Lower leg skin (tissue), 4 donors: ENCODE results near the gene SHD. TPM values are rescaled to one million over a fixed set of nuclear protein-coding genes. Genes with fewer than 3 reads are reported as not detected.

ENCODE experiments used
- DNase-seq, 2 donors: peaks; one replicate each; pipeline ENCODE4 v3.0.0-alpha.2; 2019; ENCODE audit warnings: low spot score in 2 of 2
- H3K4me3 ChIP-seq: fragments of 200-600 bp; sonication (generic); 2 replicates; pipeline ENCODE4 v1.5.1; 2017; ENCODE audit warnings: mild to moderate bottlenecking, low read depth; ENCODE audit not compliant: poor library complexity, severe bottlenecking
- CTCF ChIP-seq, 3 donors: fragments of 450-650 bp; IDR thresholded peaks; one replicate each; pipeline ENCODE4 v1.5.1; 2016; ENCODE audit warnings: antibody characterized with exemption in 3 of 3, mild to moderate bottlenecking in 3 of 3, moderate library complexity in 2 of 3
- POLR2A ChIP-seq, 2 donors: fragments of 450-650 bp; IDR thresholded peaks; one replicate each; pipeline ENCODE4 v1.6.1; 2016 to 2017; ENCODE audit warnings: antibody characterized with exemption in 2 of 2, mild to moderate bottlenecking in 1 of 2, moderate library complexity in 1 of 2
- WGBS, 2 donors: methylation state at CpG; one replicate each; pipeline ENCODE4 v1.1.5; 2018; 5-methylcytosine and 5-hydroxymethylcytosine counted together
- intact Hi-C: fragments of 100-400 bp; cut with DNase I; formaldehyde crosslinking; loops from one replicate; pipeline ENCODE4 v1.15.0; 2023; ENCODE audit warnings: low total_unique reads
- total RNA-seq, 4 donors: library from RNA; depleted of rRNA; stranded (reverse); fragments of >200 nt; gene quantifications; one replicate each; pipeline ENCODE4 v1.1.0, GENCODE V29; 2016

The SHD gene
- total RNA-seq, 4 donors from 2014 or later = not detected

DNA sequence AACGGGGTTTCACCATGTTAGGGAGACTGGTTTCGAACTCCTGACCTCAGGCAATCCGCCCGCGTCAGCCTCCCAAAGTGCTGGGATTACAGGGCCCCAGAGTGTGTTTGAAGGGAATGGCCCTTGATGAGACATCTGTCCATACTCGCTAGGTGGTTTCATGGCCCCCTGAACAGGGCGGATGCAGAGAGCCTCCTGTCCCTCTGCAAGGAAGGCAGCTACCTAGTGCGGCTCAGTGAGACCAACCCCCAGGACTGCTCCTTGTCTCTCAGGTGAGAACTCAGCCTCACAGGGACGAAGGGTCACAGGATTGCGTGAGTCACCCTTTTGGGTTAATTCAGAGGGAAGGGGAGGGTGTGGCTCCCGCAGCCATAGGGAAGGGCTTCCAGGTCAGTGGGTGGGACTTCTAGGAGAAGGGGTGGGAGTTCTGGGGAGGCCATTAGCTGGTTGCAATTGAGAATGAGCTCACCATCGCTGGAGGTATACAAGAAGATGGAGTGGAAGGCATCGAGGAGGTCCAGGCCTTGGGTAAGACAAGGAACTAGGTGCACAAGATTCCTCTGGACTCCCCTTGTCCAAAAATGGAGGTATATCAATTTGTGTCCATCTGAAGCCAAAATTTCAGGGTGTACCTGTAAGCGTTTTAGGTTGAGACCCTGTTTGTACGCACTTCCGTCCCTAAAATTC, 9.2 kb downstream of the SHD start:
- no peak for DNase-seq
- intact Hi-C loops = no loop called here
- no peak for TF ChIP-seq POLR2A (IDR thresholded peaks at IDR 0.05)
- 76 to 84% methylated on average over 16 of the region's 16 CpGs for WGBS, 2 donors
- H3K4me3 ChIP-seq = no peak overlapping the region

- intact Hi-C loops = no loop called here
- WGBS, 2 donors = 72 to 86% methylated on average over 8 of the region's 8 CpGs
- TF ChIP-seq CTCF (IDR thresholded peaks at IDR 0.05) (no peak), POLR2A (IDR thresholded peaks at IDR 0.05) (no peak)
- no peak overlapping the region for H3K4me3 ChIP-seq
- DNase-seq = no peak
These were observed 12.2 kb downstream of the SHD start for GRCh38 chr19:4291184-4291732.

GRCh38 chr19:4292515-4292914, 13.4 kb downstream of the SHD start:
- intact Hi-C loops = no loop called here
- no peak for TF ChIP-seq CTCF (IDR thresholded peaks at IDR 0.05)
- TF ChIP-seq POLR2A (IDR thresholded peaks at IDR 0.05) = no peak
- WGBS, 2 donors = 85% methylated on average over 15 of the region's 15 CpGs
- DNase-seq = no peak
- H3K4me3 ChIP-seq = no peak overlapping the region

DNA sequence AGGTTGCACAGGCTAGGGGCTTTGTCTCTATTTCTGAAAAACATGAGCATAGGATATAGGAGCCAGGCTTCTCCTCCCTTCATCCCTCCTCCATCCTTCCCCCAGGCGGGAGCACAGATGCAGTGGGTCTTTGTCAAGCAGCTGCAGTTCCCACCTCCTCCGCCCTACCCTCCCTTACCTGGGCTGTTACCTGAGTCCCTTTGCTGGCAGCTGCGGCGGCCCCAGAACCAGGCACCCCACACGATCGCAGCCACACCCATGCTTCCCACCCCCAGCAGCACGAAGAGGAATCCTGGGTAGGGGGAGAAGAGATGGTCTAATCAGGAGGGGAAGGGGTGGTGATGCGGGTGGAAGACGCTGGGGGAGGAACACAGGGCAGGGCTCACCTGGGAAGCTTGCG, 15.3 kb downstream of the SHD start:
- no peak for TF ChIP-seq POLR2A (IDR thresholded peaks at IDR 0.05)
- no peak for TF ChIP-seq CTCF (IDR thresholded peaks at IDR 0.05)
- intact Hi-C loops = no loop called here
- no peak for DNase-seq
- WGBS, 2 donors = 46 to 47% methylated on average over 10 of the region's 10 CpGs
- no peak overlapping the region for H3K4me3 ChIP-seq

DNA sequence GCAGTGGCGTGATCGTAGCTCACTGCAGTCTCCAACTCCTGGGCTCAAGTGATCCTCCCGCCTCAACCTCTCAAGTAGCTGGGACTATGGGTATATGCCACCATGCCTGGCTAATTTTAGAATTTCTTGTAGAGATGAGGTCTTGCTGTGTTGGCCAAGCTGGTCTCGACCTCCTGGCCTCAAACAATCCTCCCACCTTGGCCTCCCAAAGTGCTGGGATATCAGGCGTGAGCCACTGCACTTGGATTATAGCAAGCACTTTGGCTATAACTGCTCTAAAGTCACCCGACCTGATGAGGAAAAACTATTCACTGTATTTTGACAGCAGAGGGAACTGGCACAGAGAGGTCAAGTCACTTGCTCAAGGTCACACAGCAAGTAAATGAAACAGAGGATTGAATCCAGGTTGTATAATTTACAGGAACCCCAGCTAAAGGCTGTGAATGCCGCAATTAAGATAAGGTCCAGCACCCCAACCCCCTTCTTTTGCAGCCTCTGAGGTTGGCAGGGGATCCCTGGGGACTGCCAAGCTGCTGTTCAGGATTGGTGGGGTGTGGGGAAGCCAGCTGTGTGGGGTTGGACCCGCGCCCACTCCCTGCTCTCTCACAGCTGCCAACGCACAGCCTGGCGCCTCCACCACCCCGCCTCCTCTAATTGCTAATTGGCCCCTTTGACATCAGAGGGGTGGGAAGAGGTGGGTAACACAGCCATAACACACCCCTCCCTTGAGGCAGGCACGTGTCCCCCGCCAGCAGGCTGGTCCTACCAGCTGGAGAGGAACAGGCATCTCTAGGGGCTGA, 17.1 kb downstream of the SHD start:
- intact Hi-C loops = no loop called here
- no peak for DNase-seq
- no peak overlapping the region for H3K4me3 ChIP-seq
- 30 to 46% methylated on average over 14 of the region's 14 CpGs for WGBS, 2 donors
- TF ChIP-seq CTCF (IDR thresholded peaks at IDR 0.05) (no peak), POLR2A (IDR thresholded peaks at IDR 0.05) (no peak)
